ENCODE data around the gene RAD9B. TPM values are rescaled to one million over a fixed set of nuclear protein-coding genes. Genes with fewer than 3 reads are reported as not detected.

Gene RAD9B
- total and polyA plus RNA-seq, 2 of the 13 experiments (the other 11 are each of a cell fraction or from before 2014, with no cell fraction given): 0.05 to 0.38 TPM

- no peak for TF ChIP-seq ZNF670 (CRISPR knock-in tag; IDR thresholded peaks at IDR 0.05; ENCODE audit: borderline replicate concordance)
- no peak for TF ChIP-seq PBX2 (CRISPR knock-in tag; IDR thresholded peaks at IDR 0.05)
- no peak for TF ChIP-seq PRPF4 (IDR thresholded peaks at IDR 0.05; ENCODE audit: low read depth, low read length, poor library complexity, severe bottlenecking)
- TF ChIP-seq TERF1 (CRISPR knock-in tag; IDR thresholded peaks at IDR 0.05): 0 out of 2 replicates have a peak, but pooled peaks have one; percentile 78
- TF ChIP-seq PHF8 (CRISPR knock-in tag; IDR thresholded peaks at IDR 0.05): peak; percentile 96
- no peak for TF ChIP-seq GPN1 (CRISPR knock-in tag; IDR thresholded peaks at IDR 0.05; ENCODE audit: borderline replicate concordance)
- peak; percentile 69; the same call in 1 of the 2 replicates for TF ChIP-seq ZNF205 (CRISPR knock-in tag; IDR thresholded peaks at IDR 0.05)
- TF ChIP-seq TOE1 (CRISPR knock-in tag; IDR thresholded peaks at IDR 0.05): peak; percentile 59; the same call in 1 of the 2 replicates
- TF ChIP-seq ZNF337 (CRISPR knock-in tag; IDR thresholded peaks at IDR 0.05; ENCODE audit: borderline replicate concordance, low read depth): peak; percentile 75; the same call in 1 of the 2 replicates
- TF ChIP-seq ZNF883 (CRISPR knock-in tag; IDR thresholded peaks at IDR 0.05; ENCODE audit: not compliant biosample characterization): peak; percentile 98
- TF ChIP-seq ZNF713 (CRISPR knock-in tag; IDR thresholded peaks at IDR 0.05): peak; percentile 58; the same call in 1 of the 2 replicates
- peak; percentile 91 for TF ChIP-seq MEF2D (CRISPR knock-in tag; IDR thresholded peaks at IDR 0.05)
- TF ChIP-seq SP140L (CRISPR knock-in tag; IDR thresholded peaks at IDR 0.05; ENCODE audit: borderline replicate concordance): peak; percentile 86; the same call in 1 of the 2 replicates
- peak in 1 of 2 experiments; percentile 39; a peak in 1 of 4 replicates for TF ChIP-seq EP300 (IDR thresholded peaks at IDR 0.05; ENCODE audit: low read depth in 2 of 2, low read length in 2 of 2)
- no peak for TF ChIP-seq EP300 (CRISPR knock-in tag; IDR thresholded peaks at IDR 0.05; ENCODE audit: borderline replicate concordance)
- TF ChIP-seq ZNF563 (CRISPR knock-in tag; IDR thresholded peaks at IDR 0.05): peak; percentile 98
- peak; percentile 72; the same call in 1 of the 2 replicates for TF ChIP-seq ZNF576 (CRISPR knock-in tag; IDR thresholded peaks at IDR 0.05)
- no peak for TF ChIP-seq ZNF234 (CRISPR knock-in tag; conservative IDR thresholded peaks at IDR 0.05)
- no peak for TF ChIP-seq FIP1L1 (IDR thresholded peaks at IDR 0.05; ENCODE audit: borderline replicate concordance, insufficient read depth, low read depth, low read length)
- TF ChIP-seq SRSF4 (IDR thresholded peaks at IDR 0.05; ENCODE audit: low read depth, low read length, poor library complexity, severe bottlenecking): no peak
- 0 out of 2 replicates have a peak, but pooled peaks have one; percentile 31 for TF ChIP-seq ISL2 (CRISPR knock-in tag; IDR thresholded peaks at IDR 0.05)
- peak; percentile 59; the same call in 1 of the 2 replicates for TF ChIP-seq ZSCAN22 (CRISPR knock-in tag; IDR thresholded peaks at IDR 0.05)
- peak; percentile 96; the same call in 1 of the 2 replicates for TF ChIP-seq ZNF790 (CRISPR knock-in tag; IDR thresholded peaks at IDR 0.05; ENCODE audit: borderline replicate concordance)
- TF ChIP-seq POLR2AphosphoS2 (IDR thresholded peaks at IDR 0.05; ENCODE audit: low read depth, low read length): peak; percentile 49; the same call in 1 of the 2 replicates
- TF ChIP-seq SP2 (CRISPR knock-in tag; IDR thresholded peaks at IDR 0.05): peak; percentile 62; the same call in 1 of the 2 replicates
- 0 out of 2 replicates have a peak, but pooled peaks have one; percentile 66 for TF ChIP-seq ZNF720 (CRISPR knock-in tag; IDR thresholded peaks at IDR 0.05)
- TF ChIP-seq FOXC1 (CRISPR knock-in tag; IDR thresholded peaks at IDR 0.05; ENCODE audit: borderline replicate concordance): peak; percentile 92
Observed at GRCh38 chr12:110501752-110502738, at the start of gene RAD9B, which contains the start of gene VPS29 (continued).

All from HepG2 (cell line).